ENCODE measurements around the gene ABHD1. TPM values are rescaled to one million over a fixed set of nuclear protein-coding genes. Genes with fewer than 3 reads are reported as not detected.

ABHD1 gene
- total RNA-seq, 2 donors from 2014 or later = 0.25 TPM; not detected in 1

- peaks cover 0 to 19% of the 10 kb centered on the region in 2 donors for H3K4me1 Mint-ChIP-seq (ENCODE audit: low read depth in 2 of 2)
- H3K9me3 Mint-ChIP-seq = no peaks in the 10 kb centered on the region
- H3K27me3 Mint-ChIP-seq = no peaks in the 10 kb centered on the region
- no peak overlapping the region for H3K27ac Mint-ChIP-seq
- H3K36me3 Mint-ChIP-seq = no peaks in the 10 kb centered on the region
- no peak overlapping the region for H3K4me3 Mint-ChIP-seq
- ATAC-seq (no peak), DNase-seq (ENCODE audit: low spot score) (no peak)
These were observed 30.8 kb upstream of the ABHD1 start for GRCh38 chr2:27092696-27093429.

- Mint-ChIP-seq H3K4me1 (ENCODE audit: low read depth in 2 of 2) (peaks cover 0 to 19% of the 10 kb centered on the region in 2 donors), H3K36me3 (no peaks in the 10 kb centered on the region), H3K27me3 (no peaks in the 10 kb centered on the region), H3K27ac (no peak overlapping the region), H3K9me3 (no peaks in the 10 kb centered on the region), H3K4me3 (no peak overlapping the region)
- DNase-seq (ENCODE audit: low spot score) (no peak), ATAC-seq (no peak)
These were observed 29.9 kb upstream of the ABHD1 start for GRCh38 chr2:27093430-27094352.

GRCh38 chr2:27094353-27094984, 29.1 kb upstream of the ABHD1 start:
- H3K27ac Mint-ChIP-seq = no peak overlapping the region
- no peaks in the 10 kb centered on the region for H3K9me3 Mint-ChIP-seq
- ATAC-seq (no peak), DNase-seq (ENCODE audit: low spot score) (no peak)
- no peaks in the 10 kb centered on the region for H3K36me3 Mint-ChIP-seq
- H3K4me3 Mint-ChIP-seq = no peak overlapping the region
- no peaks in the 10 kb centered on the region for H3K27me3 Mint-ChIP-seq
- H3K4me1 Mint-ChIP-seq (ENCODE audit: low read depth in 2 of 2) = peaks cover 0 to 19% of the 10 kb centered on the region in 2 donors

- H3K4me3 Mint-ChIP-seq = no peak overlapping the region
- H3K27me3 Mint-ChIP-seq = no peaks in the 10 kb centered on the region
- no peak overlapping the region for H3K27ac Mint-ChIP-seq
- ATAC-seq (no peak), DNase-seq (ENCODE audit: low spot score) (no peak)
- H3K4me1 Mint-ChIP-seq (ENCODE audit: low read depth in 2 of 2) = peaks cover 0 to 15% of the 10 kb centered on the region in 2 donors
- no peaks in the 10 kb centered on the region for H3K9me3 Mint-ChIP-seq
- H3K36me3 Mint-ChIP-seq = no peaks in the 10 kb centered on the region
These were observed 28.2 kb upstream of the ABHD1 start for GRCh38 chr2:27095427-27095744.

GRCh38 chr2:27095745-27096651, 27.6 kb upstream of the ABHD1 start:
- Mint-ChIP-seq H3K27ac (no peak overlapping the region), H3K27me3 (no peaks in the 10 kb centered on the region), H3K4me1 (ENCODE audit: low read depth in 2 of 2) (peaks cover 0 to 15% of the 10 kb centered on the region in 2 donors), H3K4me3 (peak overlapping the region; percentile 30), H3K36me3 (no peaks in the 10 kb centered on the region), H3K9me3 (no peaks in the 10 kb centered on the region)
- ATAC-seq = peak; percentile 70 to 80
- no peak for DNase-seq (ENCODE audit: low spot score)

GRCh38 chr2:27096748-27097297, 26.8 kb upstream of the ABHD1 start:
- H3K36me3 Mint-ChIP-seq = no peaks in the 10 kb centered on the region
- peaks cover 0 to 12% of the 10 kb centered on the region in 2 donors for H3K4me1 Mint-ChIP-seq (ENCODE audit: low read depth in 2 of 2)
- H3K4me3 Mint-ChIP-seq = no peak overlapping the region
- ATAC-seq (no peak), DNase-seq (ENCODE audit: low spot score) (no peak)
- no peaks in the 10 kb centered on the region for H3K27me3 Mint-ChIP-seq
- H3K9me3 Mint-ChIP-seq = no peaks in the 10 kb centered on the region
- no peak overlapping the region for H3K27ac Mint-ChIP-seq

GRCh38 chr2:27097341-27097740, 26.3 kb upstream of the ABHD1 start:
- Mint-ChIP-seq H3K9me3 (no peaks in the 10 kb centered on the region), H3K4me1 (ENCODE audit: low read depth in 2 of 2) (peaks cover 0 to 12% of the 10 kb centered on the region in 2 donors), H3K27me3 (no peaks in the 10 kb centered on the region), H3K27ac (no peak overlapping the region), H3K36me3 (no peaks in the 10 kb centered on the region), H3K4me3 (no peak overlapping the region)
- DNase-seq (ENCODE audit: low spot score) (no peak), ATAC-seq (no peak)

- Mint-ChIP-seq H3K4me1 (ENCODE audit: low read depth in 2 of 2) (peaks cover 0 to 12% of the 10 kb centered on the region in 2 donors), H3K27me3 (no peaks in the 10 kb centered on the region), H3K4me3 (no peak overlapping the region), H3K36me3 (no peaks in the 10 kb centered on the region), H3K9me3 (no peaks in the 10 kb centered on the region), H3K27ac (no peak overlapping the region)
- ATAC-seq (no peak), DNase-seq (ENCODE audit: low spot score) (no peak)
These were observed 24.2 kb upstream of the ABHD1 start for GRCh38 chr2:27099334-27099955.

- DNase-seq (ENCODE audit: low spot score) (no peak), ATAC-seq (no peak)
- no peaks in the 10 kb centered on the region for H3K9me3 Mint-ChIP-seq
- H3K27ac Mint-ChIP-seq = no peak overlapping the region
- H3K4me1 Mint-ChIP-seq (ENCODE audit: low read depth in 2 of 2) = peaks cover 0 to 12% of the 10 kb centered on the region in 2 donors
- no peaks in the 10 kb centered on the region for H3K36me3 Mint-ChIP-seq
- H3K4me3 Mint-ChIP-seq = no peak overlapping the region
- no peaks in the 10 kb centered on the region for H3K27me3 Mint-ChIP-seq
These were observed 23.6 kb upstream of the ABHD1 start for GRCh38 chr2:27100036-27100435.

- ATAC-seq (no peak), DNase-seq (ENCODE audit: low spot score) (no peak)
- Mint-ChIP-seq H3K27ac (no peak overlapping the region), H3K9me3 (no peaks in the 10 kb centered on the region), H3K4me1 (ENCODE audit: low read depth in 2 of 2) (no peaks in the 10 kb centered on the region), H3K4me3 (no peak overlapping the region), H3K36me3 (no peaks in the 10 kb centered on the region), H3K27me3 (peaks cover 2 to 6% of the 10 kb centered on the region in 2 donors)
These were observed 21.3 kb upstream of the ABHD1 start for GRCh38 chr2:27102329-27102728.

GRCh38 chr2:27105981-27106380, 17.6 kb upstream of the ABHD1 start:
- H3K27ac Mint-ChIP-seq = no peak overlapping the region
- no peak for ATAC-seq
- no peaks in the 10 kb centered on the region for H3K4me1 Mint-ChIP-seq (ENCODE audit: low read depth in 2 of 2)
- no peak overlapping the region for H3K4me3 Mint-ChIP-seq
- no peaks in the 10 kb centered on the region for H3K9me3 Mint-ChIP-seq
- H3K27me3 Mint-ChIP-seq = peaks cover 5 to 12% of the 10 kb centered on the region in 2 donors
- H3K36me3 Mint-ChIP-seq = no peaks in the 10 kb centered on the region
- DNase-seq (ENCODE audit: low spot score) = no peak

- no peak for DNase-seq (ENCODE audit: low spot score)
- Mint-ChIP-seq H3K27ac (no peak overlapping the region), H3K4me1 (ENCODE audit: low read depth in 2 of 2) (no peaks in the 10 kb centered on the region), H3K36me3 (no peaks in the 10 kb centered on the region), H3K9me3 (no peaks in the 10 kb centered on the region), H3K27me3 (peaks cover 5 to 12% of the 10 kb centered on the region in 2 donors), H3K4me3 (no peak overlapping the region)
- ATAC-seq = no peak
These were observed 15.4 kb upstream of the ABHD1 start for GRCh38 chr2:27108221-27108620.

All from natural killer cell treated with Interleukin-12 subunit alpha and Interleukin-12 subunit beta and Interleukin-15 and Interleukin-18, amount 100 ng/mL, for 72 hours (primary cell).